ENCODE results near the gene SLC38A7.

DNA sequence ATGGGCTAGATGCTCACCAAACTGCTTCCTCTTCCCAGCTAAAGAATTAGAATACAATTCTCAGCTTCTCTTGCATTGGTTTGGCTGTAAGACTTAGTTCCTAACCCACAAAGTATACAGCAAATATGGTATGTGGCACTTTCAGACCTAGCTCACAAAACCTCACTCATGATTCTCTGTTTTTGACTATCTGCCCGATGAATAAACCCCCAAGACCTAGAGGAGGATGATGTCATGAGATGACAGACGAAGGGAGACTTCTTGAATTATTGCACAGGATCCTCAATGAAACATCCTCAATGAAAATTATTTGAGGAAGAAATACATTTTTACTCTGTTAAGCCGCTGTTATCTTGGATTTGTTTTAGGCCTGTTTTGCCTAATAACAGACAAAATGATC is 69.3 kb downstream of the SLC38A7 start:
- TF ChIP-seq, protein P1, sequence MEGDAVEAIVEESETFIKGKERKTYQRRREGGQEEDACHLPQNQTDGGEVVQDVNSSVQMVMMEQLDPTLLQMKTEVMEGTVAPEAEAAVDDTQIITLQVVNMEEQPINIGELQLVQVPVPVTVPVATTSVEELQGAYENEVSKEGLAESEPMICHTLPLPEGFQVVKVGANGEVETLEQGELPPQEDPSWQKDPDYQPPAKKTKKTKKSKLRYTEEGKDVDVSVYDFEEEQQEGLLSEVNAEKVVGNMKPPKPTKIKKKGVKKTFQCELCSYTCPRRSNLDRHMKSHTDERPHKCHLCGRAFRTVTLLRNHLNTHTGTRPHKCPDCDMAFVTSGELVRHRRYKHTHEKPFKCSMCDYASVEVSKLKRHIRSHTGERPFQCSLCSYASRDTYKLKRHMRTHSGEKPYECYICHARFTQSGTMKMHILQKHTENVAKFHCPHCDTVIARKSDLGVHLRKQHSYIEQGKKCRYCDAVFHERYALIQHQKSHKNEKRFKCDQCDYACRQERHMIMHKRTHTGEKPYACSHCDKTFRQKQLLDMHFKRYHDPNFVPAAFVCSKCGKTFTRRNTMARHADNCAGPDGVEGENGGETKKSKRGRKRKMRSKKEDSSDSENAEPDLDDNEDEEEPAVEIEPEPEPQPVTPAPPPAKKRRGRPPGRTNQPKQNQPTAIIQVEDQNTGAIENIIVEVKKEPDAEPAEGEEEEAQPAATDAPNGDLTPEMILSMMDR (conservative IDR thresholded peaks at IDR 0.05; ENCODE audit: low read length) = no peak
- TF ChIP-seq EZH2phosphoT487 (IDR thresholded peaks at IDR 0.05; ENCODE audit: borderline replicate concordance, low read depth, low read length) = no peak
